ENCODE data around the gene CDK11B.
"Not testable (repeated sequence)": the region's sequence is repeated elsewhere in the genome, so short reads cannot be mapped to it uniquely, and the experiment has no call there.

The CDK11B gene

DNA sequence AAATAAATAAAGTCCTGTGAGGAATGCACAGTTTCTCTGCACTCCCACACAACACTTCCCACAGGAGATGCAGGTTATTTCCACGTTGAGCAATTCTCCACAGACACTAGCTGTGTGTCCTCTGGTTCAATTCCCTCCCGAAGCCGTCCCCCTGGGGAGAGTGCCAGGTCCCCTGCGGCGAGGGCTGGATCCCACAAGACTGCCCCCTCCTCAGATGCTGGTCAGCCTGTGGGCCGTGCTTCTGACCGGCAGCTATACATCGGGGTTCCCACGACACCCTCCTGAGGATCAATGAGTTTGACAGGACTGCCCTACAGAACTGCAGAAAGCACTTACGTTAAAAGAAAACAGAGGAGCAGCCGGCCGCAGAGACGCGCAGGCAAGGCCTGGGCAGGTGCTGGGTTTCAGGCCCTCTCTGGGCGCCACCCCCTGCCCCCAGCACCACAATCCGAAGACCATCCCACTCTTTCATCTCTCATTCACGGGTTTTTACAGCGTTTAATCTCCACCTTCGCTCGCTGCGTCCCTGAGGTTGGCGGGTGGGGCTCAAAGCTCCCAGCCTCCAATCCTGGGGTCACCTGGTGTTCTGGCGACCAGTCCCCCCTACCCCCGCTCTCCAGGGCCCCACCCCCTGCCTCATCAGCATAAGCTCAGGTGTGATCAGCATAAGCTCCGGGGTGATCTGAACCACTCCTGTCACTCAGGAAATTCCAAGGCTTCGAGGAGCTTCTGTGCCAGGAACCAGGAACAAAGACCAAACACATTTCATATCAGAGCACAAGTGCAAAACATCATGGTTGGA, 24.5 kb upstream of the CDK11B start:
- no peak for DNase-seq (ENCODE audit: low spot score)

DNA sequence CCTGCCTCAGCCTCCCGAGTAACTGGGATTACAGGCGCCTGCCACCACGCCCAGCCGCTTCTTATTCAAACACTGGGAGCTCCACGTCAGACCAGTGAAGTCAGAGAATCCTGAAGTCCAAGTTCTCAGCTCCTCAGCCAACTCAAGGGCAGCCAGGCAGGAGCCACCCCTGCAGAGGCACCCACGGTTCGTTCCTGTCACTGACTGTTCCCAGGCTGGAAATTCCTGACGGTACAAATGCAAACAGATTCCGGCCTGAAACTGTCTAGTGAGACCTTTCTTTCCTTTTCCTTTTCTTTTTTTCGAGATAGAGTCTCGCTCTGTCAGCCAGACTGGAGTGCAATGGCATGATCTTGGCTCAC, 22.1 kb upstream of the CDK11B start:
- DNase-seq (ENCODE audit: low spot score) = no peak

DNA sequence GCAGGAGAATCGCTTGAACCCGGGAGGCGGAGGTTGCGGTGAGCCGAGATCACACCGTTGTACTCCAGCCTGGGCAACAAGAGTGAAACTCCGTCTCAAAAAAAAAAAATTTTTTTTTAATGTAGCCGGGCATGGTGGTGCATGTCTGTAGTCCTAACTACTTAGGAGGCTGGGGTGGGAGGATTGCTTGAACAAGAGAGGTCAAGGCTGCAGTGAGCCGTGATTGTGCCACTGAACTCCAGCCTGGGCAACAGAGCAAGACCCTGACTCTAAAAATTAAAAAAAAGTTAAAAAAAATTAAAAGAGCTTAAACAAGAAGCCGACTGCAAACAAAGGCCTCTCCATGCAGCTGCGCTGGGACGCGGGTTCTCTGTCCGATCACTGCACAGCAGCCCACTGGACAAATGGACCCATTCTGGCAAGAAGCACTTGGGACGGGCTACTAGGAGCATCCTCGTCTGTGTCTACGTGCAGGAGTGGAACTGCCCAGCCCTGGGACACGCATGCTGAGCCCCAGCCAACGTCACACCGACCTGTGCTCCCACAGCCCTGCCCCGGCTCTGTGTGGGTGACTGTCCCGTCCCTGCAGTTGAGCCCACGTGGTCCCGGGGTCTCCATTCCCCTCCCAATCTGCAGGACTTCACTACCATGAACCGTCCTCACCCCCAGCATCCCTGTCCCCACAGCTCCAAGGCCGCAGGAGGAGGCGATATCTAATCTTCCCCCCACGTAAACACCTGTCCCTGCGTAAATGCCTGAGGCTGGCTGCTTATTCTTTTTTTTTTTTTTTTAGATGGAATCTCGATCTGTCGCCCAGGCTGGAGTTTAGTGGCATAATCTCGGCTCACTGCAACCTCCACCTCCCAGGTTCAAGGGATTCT, 21.5 kb upstream of the CDK11B start:
- DNase-seq (ENCODE audit: low spot score) = no peak

GRCh38 chr1:1678581-1679380, 20.0 kb upstream of the CDK11B start:
- DNase-seq (ENCODE audit: low spot score) = peak; percentile 22

GRCh38 chr1:1677718-1678580, 19.1 kb upstream of the CDK11B start:
- DNase-seq (ENCODE audit: low spot score) = no peak

DNA sequence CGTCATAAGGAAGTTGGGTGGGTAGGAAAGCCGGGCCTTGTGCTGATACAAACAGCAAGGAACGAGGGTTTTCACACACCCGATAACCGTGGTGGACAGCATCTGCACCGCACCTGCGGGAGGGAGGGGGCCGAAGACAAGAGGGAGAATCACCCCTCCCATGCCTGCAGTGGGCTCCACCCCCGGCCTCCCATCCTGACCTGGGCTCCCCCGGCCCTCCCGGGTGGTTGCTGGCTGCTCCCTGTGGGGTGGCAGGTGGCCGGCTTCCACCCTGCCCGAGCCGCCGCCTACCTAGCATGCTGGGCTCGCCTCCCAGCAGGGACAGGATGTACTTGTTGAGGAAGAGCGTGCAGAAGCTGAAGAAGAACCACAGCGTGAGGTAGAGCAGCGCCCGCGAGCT, 17.3 kb upstream of the CDK11B start:
- not testable (repeated sequence) for DNase-seq (ENCODE audit: low spot score)

- not testable (repeated sequence) for DNase-seq (ENCODE audit: low spot score)
Measured at GRCh38 chr1:1675218-1675617, 16.4 kb upstream of the CDK11B start.

DNA sequence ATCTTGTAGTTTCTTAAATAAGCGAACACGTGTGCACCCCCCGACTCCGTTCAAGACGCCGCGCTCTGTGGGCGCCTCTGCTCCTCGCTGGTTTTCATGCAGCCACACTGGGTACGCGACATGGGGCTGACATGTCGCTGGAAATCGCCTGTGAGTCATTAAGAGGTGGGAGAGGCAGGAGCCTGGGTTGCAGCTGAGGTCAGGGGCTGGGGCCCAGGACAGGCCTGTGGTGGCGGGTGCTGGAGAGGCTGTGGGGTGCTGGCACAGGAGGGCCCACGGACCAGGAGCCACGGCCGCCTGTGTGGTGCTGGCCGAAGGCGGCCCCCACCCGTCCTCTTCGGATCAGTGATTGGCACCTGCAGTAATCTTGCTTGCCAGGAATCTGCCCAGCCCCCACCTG, 16.0 kb upstream of the CDK11B start:
- DNase-seq (ENCODE audit: low spot score) = not testable (repeated sequence)

DNA sequence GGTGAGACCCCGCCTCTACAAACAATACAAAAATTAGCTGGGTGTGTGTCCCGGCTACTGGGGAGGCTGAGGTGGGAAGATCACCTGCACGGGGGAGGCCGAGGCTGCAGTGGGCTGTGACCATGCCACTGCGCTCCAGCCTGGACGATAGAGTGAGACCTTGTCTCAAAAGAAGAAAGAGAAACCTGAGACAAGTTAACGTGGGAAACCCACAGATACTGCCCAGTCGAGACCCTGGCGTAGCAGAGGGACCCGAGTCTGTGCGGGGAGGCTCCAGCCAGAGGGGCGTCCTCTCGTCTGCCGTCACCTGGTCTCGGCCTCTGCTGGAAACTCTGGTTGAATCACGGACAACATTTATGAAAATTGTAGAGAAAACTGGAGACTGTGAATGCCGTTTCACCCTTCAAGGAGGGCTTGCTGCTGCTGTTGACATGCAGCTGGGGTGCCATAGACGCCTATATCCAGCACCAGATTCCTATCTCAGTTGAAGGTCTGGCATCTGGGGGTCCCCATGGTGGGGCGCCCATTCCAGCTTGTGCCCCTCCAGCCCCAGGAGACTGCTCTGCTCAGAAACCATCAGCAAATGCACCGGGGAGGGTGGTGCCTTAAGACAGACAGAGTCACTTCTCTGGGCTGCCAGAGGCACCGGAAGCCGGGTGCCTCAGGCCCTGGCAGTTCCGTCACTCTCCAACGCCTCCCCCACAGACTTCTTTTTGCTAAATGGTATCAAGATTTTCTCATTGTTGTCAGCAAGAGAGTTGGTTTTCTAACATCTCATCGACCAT, 13.6 kb upstream of the CDK11B start:
- DNase-seq (ENCODE audit: low spot score) = no peak

GRCh38 chr1:1671365-1672119, 12.7 kb upstream of the CDK11B start:
- DNase-seq (ENCODE audit: low spot score) = no peak

GRCh38 chr1:1670866-1671265, 12.1 kb upstream of the CDK11B start:
- DNase-seq (ENCODE audit: low spot score) = no peak

DNA sequence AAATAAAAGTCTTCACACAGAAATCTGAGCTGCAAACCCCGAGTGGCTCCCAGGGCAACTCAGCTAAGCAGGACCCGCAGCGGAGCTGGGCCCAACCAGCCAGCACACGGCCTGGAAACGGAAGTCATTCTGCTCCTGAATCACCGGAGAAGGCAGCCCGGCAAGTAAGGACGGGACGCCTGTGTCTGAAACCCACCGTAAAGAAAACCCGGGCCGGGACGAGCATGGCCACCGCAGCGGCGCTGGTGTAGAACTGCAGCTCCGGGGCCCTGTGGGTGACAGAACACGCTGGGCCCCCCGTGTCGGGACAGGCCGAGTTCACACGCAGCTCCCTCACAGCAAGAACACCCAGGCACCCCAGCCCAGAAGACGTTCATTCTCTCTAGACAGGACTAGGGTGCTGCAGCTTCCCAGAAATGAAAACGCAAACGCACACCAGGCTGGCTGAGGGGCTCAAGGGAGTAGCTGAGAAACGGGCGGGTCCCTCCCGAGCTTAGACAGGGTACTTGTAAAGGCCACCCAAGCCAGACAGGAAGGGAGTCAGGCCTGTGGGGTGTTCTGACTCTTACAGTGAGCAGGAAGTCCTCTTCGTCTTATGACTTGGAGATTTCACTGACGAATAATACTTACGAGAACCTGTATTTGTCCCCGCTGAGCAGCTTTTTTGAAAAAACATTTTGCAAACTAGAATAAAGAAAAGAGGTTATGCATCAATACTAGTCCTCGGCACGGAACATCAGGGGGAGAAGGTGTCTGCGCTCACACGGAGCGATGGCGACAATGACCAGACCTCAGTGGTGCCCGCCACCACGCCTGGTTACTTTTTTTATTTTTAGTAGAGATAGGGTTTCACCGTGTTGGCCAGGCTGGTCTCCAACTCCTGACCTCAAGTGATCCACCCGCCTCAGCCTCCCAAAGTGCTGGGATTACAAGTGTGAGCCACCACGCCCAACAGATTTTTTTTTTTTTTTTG, 10.9 kb upstream of the CDK11B start:
- no peak for DNase-seq (ENCODE audit: low spot score)

DNA sequence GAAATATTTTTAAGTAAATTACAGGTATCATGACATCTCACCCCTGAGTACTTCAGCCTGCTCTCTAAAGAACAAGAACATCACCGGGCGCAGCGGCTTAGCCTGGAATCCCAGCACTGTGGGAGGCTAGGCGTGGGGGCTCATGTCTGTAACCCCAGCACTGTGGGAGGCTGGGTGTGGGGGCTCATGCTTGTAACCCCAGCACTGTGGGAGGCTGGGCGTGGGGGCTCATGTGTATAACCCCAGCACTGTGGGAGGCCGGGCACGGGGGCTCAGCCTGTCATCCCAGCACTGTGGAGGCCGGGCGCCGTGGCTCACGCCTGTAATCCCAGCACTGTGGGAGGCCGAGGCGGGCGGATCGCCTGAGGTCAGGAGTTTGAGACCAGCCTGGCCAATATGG, 7.7 kb upstream of the CDK11B start:
- no peak for DNase-seq (ENCODE audit: low spot score)

DNA sequence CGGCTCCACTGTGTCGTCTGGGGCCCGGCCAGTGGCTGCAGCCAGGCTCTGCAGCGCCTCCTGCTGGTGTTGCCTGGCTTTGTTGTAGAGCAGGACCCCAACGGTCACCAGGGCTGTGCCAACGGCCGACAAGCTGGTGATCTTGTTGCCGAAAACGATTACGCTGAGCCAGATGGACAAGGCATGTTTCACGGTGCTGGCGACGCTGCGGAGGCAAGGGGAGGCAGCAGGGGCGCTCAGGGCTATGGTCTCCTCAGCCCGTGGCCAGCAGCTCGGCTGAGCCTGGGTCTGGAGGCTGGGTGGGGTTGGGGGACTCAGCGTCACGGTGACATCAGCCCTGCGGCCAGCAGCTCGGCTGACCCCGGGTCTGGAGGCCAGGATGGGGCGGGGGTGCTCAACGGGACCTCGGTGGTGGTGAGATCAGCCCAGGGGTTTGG, 7.0 kb upstream of the CDK11B start:
- no peak for DNase-seq (ENCODE audit: low spot score)

- no peak for DNase-seq (ENCODE audit: low spot score)
Measured at GRCh38 chr1:1664941-1665814, 6.4 kb upstream of the CDK11B start.

DNA sequence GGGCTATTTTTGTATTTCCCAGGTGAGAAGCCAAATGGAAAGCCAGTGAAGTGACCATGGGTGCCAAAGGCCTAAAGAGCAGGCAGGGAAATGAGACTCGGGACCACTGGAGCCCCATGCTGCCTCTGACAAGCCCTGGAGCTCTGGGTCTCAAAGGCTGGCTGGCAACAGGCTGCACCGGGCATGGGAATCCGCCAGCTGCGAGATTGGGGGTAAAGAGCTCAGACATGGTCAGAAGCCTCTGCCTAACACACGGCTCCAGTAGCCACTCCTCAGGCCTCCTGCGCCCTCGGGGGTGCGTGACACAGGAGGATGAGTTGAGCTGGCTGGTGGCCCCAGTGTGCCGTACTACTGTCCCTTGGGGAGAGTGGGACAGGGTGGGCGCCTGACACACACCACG, 5.5 kb upstream of the CDK11B start:
- DNase-seq (ENCODE audit: low spot score) = not testable (repeated sequence)

GRCh38 chr1:1662830-1663560, 4.2 kb upstream of the CDK11B start:
- not testable (repeated sequence) for DNase-seq (ENCODE audit: low spot score)

All from pons (tissue), 1 donor.